Fibroblast of skin of right quadriceps (primary cell): Measurements from ENCODE around the gene MCCC2.
"Not testable (repeated sequence)": the region's sequence is repeated elsewhere in the genome, so short reads cannot be mapped to it uniquely, and the experiment has no call there.

Experiments used
- DNase-seq: peaks from one replicate; pipeline ENCODE4 v3.0.0-alpha.2; 2013

The MCCC2 gene

GRCh38 chr5:71600783-71601182 is 13.6 kb downstream of the MCCC2 start:
- DNase-seq: no peak

- DNase-seq: peak; percentile 93
These were observed 14.3 kb downstream of the MCCC2 start for GRCh38 chr5:71601222-71602026.

GRCh38 chr5:71609916-71610315 is 22.8 kb downstream of the MCCC2 start:
- DNase-seq: not testable (repeated sequence)

- DNase-seq: no peak
These were observed 28.7 kb downstream of the MCCC2 start for GRCh38 chr5:71615809-71616208.

GRCh38 chr5:71620630-71621029 is 33.5 kb downstream of the MCCC2 start:
- DNase-seq: no peak

- DNase-seq: no peak
These were observed 34.1 kb downstream of the MCCC2 start for GRCh38 chr5:71621268-71621667.

- no peak for DNase-seq
These were observed 34.6 kb downstream of the MCCC2 start for GRCh38 chr5:71621741-71622140.

- DNase-seq: no peak
These were observed 36.2 kb downstream of the MCCC2 start for GRCh38 chr5:71623221-71623794.

GRCh38 chr5:71629950-71630349 is 42.8 kb downstream of the MCCC2 start:
- no peak for DNase-seq

GRCh38 chr5:71631070-71631469 is 43.9 kb downstream of the MCCC2 start:
- DNase-seq: no peak

GRCh38 chr5:71632168-71632567 is 45.0 kb downstream of the MCCC2 start:
- no peak for DNase-seq

GRCh38 chr5:71633255-71634155 is 46.4 kb downstream of the MCCC2 start:
- DNase-seq: no peak

GRCh38 chr5:71637133-71637532 is 50.0 kb downstream of the MCCC2 start:
- DNase-seq: no peak

GRCh38 chr5:71640408-71640807 is 53.3 kb downstream of the MCCC2 start:
- DNase-seq: no peak

GRCh38 chr5:71645030-71645429 is 57.9 kb downstream of the MCCC2 start:
- DNase-seq: no peak

- not testable (repeated sequence) for DNase-seq
These were observed 63.8 kb downstream of the MCCC2 start for GRCh38 chr5:71650940-71651339.

- DNase-seq: no peak
These were observed 64.4 kb downstream of the MCCC2 start for GRCh38 chr5:71651579-71651978.

- DNase-seq: no peak
These were observed 65.2 kb downstream of the MCCC2 start for GRCh38 chr5:71652349-71652748.

- DNase-seq: peak; percentile 75
These were observed 65.8 kb downstream of the MCCC2 start for GRCh38 chr5:71652803-71653543.

GRCh38 chr5:71658916-71659662 is 71.9 kb downstream of the MCCC2 start:
- no peak for DNase-seq

GRCh38 chr5:71662381-71662780 is 75.2 kb downstream of the MCCC2 start:
- DNase-seq: no peak
